HEK293 (cell line): ENCODE results near the gene KIF14.

Experiments
- SCRT1 ChIP-seq: fragments of 450-650 bp; formaldehyde crosslinking; IDR thresholded peaks from 2 replicates; pipeline ENCODE4 v1.5.1; 2016; ENCODE audit warnings: missing biosample characterization, missing genetic modification characterization, borderline replicate concordance
- TRIM28 ChIP-seq: IDR thresholded peaks from 2 replicates; pipeline ENCODE4 v1.6.1; 2011; ENCODE audit warnings: low read length, control low read depth, borderline replicate concordance
- YY1 ChIP-seq: fragments of 450-650 bp; formaldehyde crosslinking; IDR thresholded peaks from 2 replicates; pipeline ENCODE4 v1.5.1; 2018; ENCODE audit warnings: missing biosample characterization, missing genetic modification characterization
- ZBTB21 ChIP-seq: fragments of 450-650 bp; formaldehyde crosslinking; IDR thresholded peaks from 2 replicates; pipeline ENCODE4 v1.5.1; 2017; ENCODE audit warnings: missing biosample characterization, missing genetic modification characterization
- ZNF174 ChIP-seq: fragments of 450-650 bp; formaldehyde crosslinking; IDR thresholded peaks from 2 replicates; pipeline ENCODE4 v1.5.0; 2017; ENCODE audit warnings: missing biosample characterization, mild to moderate bottlenecking, missing genetic modification characterization
- ZNF239 ChIP-seq: fragments of 450-650 bp; formaldehyde crosslinking; IDR thresholded peaks from 2 replicates; pipeline ENCODE4 v1.5.1; 2016; ENCODE audit warnings: missing biosample characterization, missing genetic modification characterization
- ZNF274 ChIP-seq, 2 experiments: fragments of 200-500 bp in 1 of 2; fragments of 450-650 bp in 1 of 2; sonication (Bioruptor generic) in 1 of 2; formaldehyde crosslinking in 1 of 2; IDR thresholded peaks; 2 replicates each; pipeline versions ENCODE4 v1.5.1 to v1.6.1; 2014 to 2016; ENCODE audit warnings: borderline replicate concordance in 1 of 2, inconsistent platforms in 1 of 2, low read length in 1 of 2, missing biosample characterization in 1 of 2, missing genetic modification characterization in 1 of 2
- ZNF600 ChIP-seq: fragments of 450-650 bp; formaldehyde crosslinking; IDR thresholded peaks from 2 replicates; pipeline ENCODE4 v1.5.1; 2016; ENCODE audit warnings: missing biosample characterization, missing genetic modification characterization
- ZNF621 ChIP-seq: fragments of 450-650 bp; formaldehyde crosslinking; IDR thresholded peaks from 2 replicates; pipeline ENCODE4 v1.5.1; 2017; ENCODE audit warnings: missing biosample characterization, missing genetic modification characterization
- ZNF776 ChIP-seq: fragments of 450-650 bp; formaldehyde crosslinking; IDR thresholded peaks from 2 replicates; pipeline ENCODE4 v1.5.0; 2017; ENCODE audit warnings: missing biosample characterization, missing genetic modification characterization, borderline replicate concordance
- TF ChIP-seq, protein P1 (sequence below): fragments of 450-650 bp; formaldehyde crosslinking; IDR thresholded peaks from 2 replicates; pipeline ENCODE4 v1.5.1; 2016; ENCODE audit warnings: missing biosample characterization, missing genetic modification characterization
- TF ChIP-seq, protein P2 (sequence below): fragments of 450-650 bp; formaldehyde crosslinking; IDR thresholded peaks from 2 replicates; pipeline ENCODE4 v1.5.1; 2016; ENCODE audit warnings: missing biosample characterization, missing genetic modification characterization
- TF ChIP-seq, protein P3 (sequence below): fragments of 450-650 bp; formaldehyde crosslinking; IDR thresholded peaks from 2 replicates; pipeline ENCODE4 v1.5.1; 2016; ENCODE audit warnings: missing biosample characterization, missing genetic modification characterization
- TF ChIP-seq, protein P4 (sequence below): sonication (generic); formaldehyde crosslinking; IDR thresholded peaks from 2 replicates; pipeline ENCODE4 v1.8.1; 2022; ENCODE audit warnings: mild to moderate bottlenecking, moderate library complexity, missing genetic modification reagents

DNA sequence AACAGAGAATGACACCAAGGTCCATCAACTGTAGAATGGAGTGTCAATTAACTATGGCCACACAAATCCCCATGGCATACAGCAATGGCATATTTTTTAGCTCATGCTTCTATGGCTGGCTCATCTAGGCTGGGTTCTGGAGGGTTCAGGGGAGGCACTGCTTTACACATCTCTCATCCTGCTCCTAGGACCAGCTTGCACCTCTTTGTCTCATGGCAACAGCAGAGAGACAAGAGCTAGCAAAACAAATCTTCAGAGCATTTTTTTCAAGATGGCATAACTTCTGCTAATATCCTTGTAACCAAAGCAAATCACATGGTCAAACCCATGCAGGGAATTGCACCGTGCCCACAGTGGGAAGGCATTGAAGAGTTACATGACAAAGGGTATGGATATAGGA lies 82.4 kb downstream of the KIF14 start:
- TF ChIP-seq, protein P1, sequence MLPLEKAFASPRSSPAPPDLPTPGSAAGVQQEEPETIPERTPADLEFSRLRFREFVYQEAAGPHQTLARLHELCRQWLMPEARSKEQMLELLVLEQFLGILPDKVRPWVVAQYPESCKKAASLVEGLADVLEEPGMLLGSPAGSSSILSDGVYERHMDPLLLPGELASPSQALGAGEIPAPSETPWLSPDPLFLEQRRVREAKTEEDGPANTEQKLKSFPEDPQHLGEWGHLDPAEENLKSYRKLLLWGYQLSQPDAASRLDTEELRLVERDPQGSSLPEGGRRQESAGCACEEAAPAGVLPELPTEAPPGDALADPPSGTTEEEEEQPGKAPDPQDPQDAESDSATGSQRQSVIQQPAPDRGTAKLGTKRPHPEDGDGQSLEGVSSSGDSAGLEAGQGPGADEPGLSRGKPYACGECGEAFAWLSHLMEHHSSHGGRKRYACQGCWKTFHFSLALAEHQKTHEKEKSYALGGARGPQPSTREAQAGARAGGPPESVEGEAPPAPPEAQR (tag by site-specific recombination), result no peak
- no peak for TF ChIP-seq ZNF621 (tag by site-specific recombination)
- TF ChIP-seq, protein P2, sequence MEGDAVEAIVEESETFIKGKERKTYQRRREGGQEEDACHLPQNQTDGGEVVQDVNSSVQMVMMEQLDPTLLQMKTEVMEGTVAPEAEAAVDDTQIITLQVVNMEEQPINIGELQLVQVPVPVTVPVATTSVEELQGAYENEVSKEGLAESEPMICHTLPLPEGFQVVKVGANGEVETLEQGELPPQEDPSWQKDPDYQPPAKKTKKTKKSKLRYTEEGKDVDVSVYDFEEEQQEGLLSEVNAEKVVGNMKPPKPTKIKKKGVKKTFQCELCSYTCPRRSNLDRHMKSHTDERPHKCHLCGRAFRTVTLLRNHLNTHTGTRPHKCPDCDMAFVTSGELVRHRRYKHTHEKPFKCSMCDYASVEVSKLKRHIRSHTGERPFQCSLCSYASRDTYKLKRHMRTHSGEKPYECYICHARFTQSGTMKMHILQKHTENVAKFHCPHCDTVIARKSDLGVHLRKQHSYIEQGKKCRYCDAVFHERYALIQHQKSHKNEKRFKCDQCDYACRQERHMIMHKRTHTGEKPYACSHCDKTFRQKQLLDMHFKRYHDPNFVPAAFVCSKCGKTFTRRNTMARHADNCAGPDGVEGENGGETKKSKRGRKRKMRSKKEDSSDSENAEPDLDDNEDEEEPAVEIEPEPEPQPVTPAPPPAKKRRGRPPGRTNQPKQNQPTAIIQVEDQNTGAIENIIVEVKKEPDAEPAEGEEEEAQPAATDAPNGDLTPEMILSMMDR (tag by site-specific recombination), result no peak
- TF ChIP-seq ZNF776 (tag by site-specific recombination), result no peak
- TF ChIP-seq YY1, result no peak
- no peak for TF ChIP-seq SCRT1 (tag by site-specific recombination)
- no peak for TF ChIP-seq ZNF274 (IDR thresholded peaks at IDR 0.05; ENCODE audit: low read length)
- no peak for TF ChIP-seq ZNF274 (tag by site-specific recombination; IDR thresholded peaks at IDR 0.05; ENCODE audit: borderline replicate concordance)
- no peak for TF ChIP-seq TRIM28
- no peak for TF ChIP-seq ZNF239 (tag by site-specific recombination)
- TF ChIP-seq, protein P3, sequence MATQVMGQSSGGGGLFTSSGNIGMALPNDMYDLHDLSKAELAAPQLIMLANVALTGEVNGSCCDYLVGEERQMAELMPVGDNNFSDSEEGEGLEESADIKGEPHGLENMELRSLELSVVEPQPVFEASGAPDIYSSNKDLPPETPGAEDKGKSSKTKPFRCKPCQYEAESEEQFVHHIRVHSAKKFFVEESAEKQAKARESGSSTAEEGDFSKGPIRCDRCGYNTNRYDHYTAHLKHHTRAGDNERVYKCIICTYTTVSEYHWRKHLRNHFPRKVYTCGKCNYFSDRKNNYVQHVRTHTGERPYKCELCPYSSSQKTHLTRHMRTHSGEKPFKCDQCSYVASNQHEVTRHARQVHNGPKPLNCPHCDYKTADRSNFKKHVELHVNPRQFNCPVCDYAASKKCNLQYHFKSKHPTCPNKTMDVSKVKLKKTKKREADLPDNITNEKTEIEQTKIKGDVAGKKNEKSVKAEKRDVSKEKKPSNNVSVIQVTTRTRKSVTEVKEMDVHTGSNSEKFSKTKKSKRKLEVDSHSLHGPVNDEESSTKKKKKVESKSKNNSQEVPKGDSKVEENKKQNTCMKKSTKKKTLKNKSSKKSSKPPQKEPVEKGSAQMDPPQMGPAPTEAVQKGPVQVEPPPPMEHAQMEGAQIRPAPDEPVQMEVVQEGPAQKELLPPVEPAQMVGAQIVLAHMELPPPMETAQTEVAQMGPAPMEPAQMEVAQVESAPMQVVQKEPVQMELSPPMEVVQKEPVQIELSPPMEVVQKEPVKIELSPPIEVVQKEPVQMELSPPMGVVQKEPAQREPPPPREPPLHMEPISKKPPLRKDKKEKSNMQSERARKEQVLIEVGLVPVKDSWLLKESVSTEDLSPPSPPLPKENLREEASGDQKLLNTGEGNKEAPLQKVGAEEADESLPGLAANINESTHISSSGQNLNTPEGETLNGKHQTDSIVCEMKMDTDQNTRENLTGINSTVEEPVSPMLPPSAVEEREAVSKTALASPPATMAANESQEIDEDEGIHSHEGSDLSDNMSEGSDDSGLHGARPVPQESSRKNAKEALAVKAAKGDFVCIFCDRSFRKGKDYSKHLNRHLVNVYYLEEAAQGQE (tag by site-specific recombination), result no peak
- no peak for TF ChIP-seq ZNF600 (tag by site-specific recombination)
- TF ChIP-seq, protein P4, sequence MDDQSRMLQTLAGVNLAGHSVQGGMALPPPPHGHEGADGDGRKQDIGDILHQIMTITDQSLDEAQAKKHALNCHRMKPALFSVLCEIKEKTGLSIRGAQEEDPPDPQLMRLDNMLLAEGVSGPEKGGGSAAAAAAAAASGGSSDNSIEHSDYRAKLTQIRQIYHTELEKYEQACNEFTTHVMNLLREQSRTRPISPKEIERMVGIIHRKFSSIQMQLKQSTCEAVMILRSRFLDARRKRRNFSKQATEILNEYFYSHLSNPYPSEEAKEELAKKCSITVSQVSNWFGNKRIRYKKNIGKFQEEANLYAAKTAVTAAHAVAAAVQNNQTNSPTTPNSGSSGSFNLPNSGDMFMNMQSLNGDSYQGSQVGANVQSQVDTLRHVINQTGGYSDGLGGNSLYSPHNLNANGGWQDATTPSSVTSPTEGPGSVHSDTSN (CRISPR knock-in tag), result no peak
- TF ChIP-seq ZNF174 (tag by site-specific recombination), result no peak
- no peak for TF ChIP-seq ZBTB21 (tag by site-specific recombination)
